Epithelial cell of prostate (primary cell): ENCODE results near the gene PBLD.

Source experiments
- DNase-seq: peaks from one replicate; pipeline ENCODE4 v3.0.0-alpha.2; 2011; ENCODE audit warnings: low read depth, low spot score
- H3K27ac ChIP-seq: fragments of 450-650 bp; 2 replicates; pipeline ENCODE4 v1.5.1; 2017; ENCODE audit warnings: mild to moderate bottlenecking

Gene PBLD

GRCh38 chr10:68239069-68239468 is 93.7 kb downstream of the PBLD start:
- no peak overlapping the region for H3K27ac ChIP-seq
- no peak for DNase-seq

- no peak for DNase-seq
- H3K27ac ChIP-seq = no peak overlapping the region
Measured at GRCh38 chr10:68238371-68238770, 94.4 kb downstream of the PBLD start.

GRCh38 chr10:68237173-68237572 is 95.6 kb downstream of the PBLD start:
- H3K27ac ChIP-seq = no peak overlapping the region
- no peak for DNase-seq

GRCh38 chr10:68235581-68235980 is 97.1 kb downstream of the PBLD start:
- no peak overlapping the region for H3K27ac ChIP-seq
- DNase-seq = no peak

- no peak overlapping the region for H3K27ac ChIP-seq
- DNase-seq = peak; percentile 36
Measured at GRCh38 chr10:68235111-68235510, 97.6 kb downstream of the PBLD start.

GRCh38 chr10:68233046-68233445 is 99.7 kb downstream of the PBLD start:
- no peak overlapping the region for H3K27ac ChIP-seq
- no peak for DNase-seq
